IPS DF 4.7 (cell line): Measurements from ENCODE around the gene PRH2.

Experiments used
- DNase-seq: peaks from one replicate; pipeline ENCODE4 v3.0.0-alpha.2; 2013; ENCODE audit warnings: low spot score; ENCODE audit errors: extremely low read depth

The PRH2 gene

DNA sequence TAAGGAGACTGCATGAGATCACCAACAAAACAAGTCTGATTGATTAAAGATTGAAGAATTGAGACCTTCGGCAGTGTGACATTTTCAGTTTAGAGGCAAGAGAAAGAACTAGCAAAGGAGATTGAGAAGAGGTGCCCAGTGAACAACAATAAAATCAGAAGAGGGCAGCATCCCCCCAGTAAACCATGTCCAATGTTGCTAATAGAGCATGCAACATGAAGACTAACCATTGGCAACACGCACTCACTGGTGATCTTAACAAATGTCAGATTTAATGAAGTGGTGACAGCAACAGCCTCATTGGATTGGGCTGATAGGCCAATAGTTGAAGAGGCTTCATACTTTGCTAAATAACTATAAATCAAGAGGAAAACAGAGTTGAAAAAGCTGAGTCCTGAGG is 30.8 kb downstream of the PRH2 start:
- no peak for DNase-seq

DNA sequence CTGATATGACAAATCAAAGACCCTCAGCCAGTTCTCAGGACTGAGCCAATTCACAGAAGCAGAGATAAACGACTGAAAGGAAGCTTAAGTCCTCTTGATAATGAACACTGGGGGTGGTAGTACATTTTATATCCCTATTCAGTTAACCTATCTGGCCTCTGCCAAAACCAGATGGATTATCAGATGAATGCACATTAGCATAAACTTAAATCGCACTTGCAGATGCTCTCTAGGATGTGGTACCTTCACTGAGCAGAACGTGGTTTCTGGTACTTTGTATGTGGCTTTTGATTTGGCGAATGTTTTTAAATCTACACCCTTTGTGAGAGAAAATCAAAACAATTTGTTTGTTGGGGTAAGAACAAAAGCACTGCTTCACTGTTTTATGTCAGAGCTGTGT is 31.2 kb downstream of the PRH2 start:
- DNase-seq = no peak

- no peak for DNase-seq
Observed at GRCh38 chr12:10965476-10965875, 36.4 kb downstream of the PRH2 start.

DNA sequence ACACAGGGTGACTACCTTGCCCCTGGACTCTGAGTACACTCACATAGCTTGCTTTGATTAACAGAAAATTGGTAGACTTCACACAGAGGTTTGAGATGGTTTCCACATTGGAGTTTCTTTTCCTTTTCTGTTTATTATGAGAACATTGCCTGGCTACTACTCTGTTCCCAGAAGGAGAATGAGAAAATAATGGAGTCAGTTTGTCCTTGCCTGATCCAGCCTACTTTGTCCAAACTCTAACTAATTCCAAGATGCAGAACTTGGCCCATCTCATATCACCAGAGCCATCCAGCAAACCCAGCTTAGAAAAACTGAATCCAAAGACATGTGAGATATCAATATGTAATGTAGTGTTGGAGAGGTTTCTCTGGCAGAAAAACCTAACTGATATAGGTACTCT is 37.3 kb downstream of the PRH2 start:
- DNase-seq = no peak

- no peak for DNase-seq
Observed at GRCh38 chr12:10967409-10967808, 38.4 kb downstream of the PRH2 start.

DNA sequence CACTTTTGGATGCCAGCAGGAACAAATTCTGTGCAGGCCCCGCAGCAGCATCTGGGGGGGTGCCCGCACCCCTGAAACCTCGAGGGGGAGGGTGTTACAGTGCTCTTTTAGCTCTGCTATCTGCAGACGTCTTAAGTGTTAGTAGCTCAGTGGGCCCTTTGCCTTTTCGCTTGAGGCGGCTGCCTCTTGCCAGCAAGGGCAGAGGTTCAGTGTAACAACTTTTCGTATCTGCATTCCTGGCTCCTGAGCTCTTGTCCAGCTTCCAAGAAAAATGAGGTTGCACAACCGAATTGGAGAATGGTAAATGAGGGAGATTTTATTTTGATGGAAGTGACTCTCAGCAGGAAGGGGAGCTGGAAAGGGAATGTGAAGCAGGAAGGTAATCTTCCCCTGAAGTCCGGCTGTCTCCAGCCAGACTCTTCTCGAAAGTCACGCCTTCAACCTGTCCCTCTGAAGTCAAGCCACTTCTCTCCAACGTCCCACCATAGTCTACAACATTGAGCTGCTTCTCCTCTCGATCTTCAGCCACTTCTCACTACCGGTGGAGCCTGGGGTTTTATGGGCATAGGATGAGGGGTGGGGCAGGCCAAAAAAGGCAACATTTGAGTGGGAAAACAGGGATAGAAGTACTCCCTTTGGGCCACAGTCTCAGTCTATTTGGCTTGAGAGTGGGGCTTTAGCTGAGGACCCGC is 39.9 kb downstream of the PRH2 start:
- DNase-seq = no peak

DNA sequence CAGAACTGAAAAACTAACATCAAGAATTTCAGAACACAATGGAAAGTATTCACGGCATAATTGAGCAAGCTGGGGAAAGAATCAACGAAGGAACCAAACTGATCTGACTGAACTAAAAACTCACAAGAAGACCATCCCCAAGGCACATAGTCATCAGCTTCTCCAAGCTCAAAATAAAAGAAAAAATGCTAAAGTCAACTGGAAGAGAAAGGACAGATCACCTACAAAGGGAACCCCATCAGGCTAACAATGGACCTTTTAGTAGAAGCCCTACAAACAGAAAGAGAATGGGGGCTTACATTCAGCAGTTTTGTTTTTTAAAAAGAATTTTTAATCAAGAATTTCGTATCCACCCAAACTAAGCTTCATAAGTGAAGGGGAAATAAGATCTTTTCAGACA is 45.9 kb downstream of the PRH2 start:
- no peak for DNase-seq

- DNase-seq = no peak
Observed at GRCh38 chr12:10982244-10982643, 53.2 kb downstream of the PRH2 start.
